ENCODE measurements around the gene NDUFS3.

DNA sequence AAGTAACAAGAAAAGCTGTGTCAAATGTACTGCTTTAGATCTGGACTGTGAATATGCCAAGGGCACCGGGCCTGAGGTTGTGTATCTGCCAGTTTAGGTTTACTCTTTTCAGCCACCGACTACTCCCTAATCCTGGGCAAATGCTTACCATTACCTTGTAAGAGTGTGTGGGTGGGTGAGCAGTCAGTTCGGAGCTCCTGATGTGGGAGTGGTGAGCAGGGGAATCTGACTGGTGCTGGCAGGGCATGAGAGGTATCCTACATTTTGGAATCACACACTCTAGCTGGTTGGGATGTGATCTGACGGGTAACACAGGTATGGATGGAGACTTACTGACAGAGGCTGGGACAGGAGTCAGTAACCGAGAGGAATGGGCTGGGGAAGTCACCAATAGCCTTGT is 5.0 kb downstream of the NDUFS3 start:
- TF ChIP-seq ZNF169 (tag by site-specific recombination; IDR thresholded peaks at IDR 0.05) (no peak), ZIC2 (tag by site-specific recombination; IDR thresholded peaks at IDR 0.05) (no peak), ZNF155 (tag by site-specific recombination; IDR thresholded peaks at IDR 0.05) (no peak), ZNF501 (tag by site-specific recombination; IDR thresholded peaks at IDR 0.05) (no peak), ZNF660 (tag by site-specific recombination; IDR thresholded peaks at IDR 0.05) (no peak), CTCF (tag by site-specific recombination; IDR thresholded peaks at IDR 0.05) (no peak), ZNF645 (tag by site-specific recombination; IDR thresholded peaks at IDR 0.05) (no peak), SCRT1 (tag by site-specific recombination; IDR thresholded peaks at IDR 0.05; ENCODE audit: borderline replicate concordance) (no peak), ZNF558 (tag by site-specific recombination; IDR thresholded peaks at IDR 0.05) (no peak), HOXA7 (CRISPR knock-in tag; IDR thresholded peaks at IDR 0.05; ENCODE audit: borderline replicate concordance) (no peak), ZNF776 (tag by site-specific recombination; IDR thresholded peaks at IDR 0.05; ENCODE audit: borderline replicate concordance) (no peak)
- TF ChIP-seq, protein P1, sequence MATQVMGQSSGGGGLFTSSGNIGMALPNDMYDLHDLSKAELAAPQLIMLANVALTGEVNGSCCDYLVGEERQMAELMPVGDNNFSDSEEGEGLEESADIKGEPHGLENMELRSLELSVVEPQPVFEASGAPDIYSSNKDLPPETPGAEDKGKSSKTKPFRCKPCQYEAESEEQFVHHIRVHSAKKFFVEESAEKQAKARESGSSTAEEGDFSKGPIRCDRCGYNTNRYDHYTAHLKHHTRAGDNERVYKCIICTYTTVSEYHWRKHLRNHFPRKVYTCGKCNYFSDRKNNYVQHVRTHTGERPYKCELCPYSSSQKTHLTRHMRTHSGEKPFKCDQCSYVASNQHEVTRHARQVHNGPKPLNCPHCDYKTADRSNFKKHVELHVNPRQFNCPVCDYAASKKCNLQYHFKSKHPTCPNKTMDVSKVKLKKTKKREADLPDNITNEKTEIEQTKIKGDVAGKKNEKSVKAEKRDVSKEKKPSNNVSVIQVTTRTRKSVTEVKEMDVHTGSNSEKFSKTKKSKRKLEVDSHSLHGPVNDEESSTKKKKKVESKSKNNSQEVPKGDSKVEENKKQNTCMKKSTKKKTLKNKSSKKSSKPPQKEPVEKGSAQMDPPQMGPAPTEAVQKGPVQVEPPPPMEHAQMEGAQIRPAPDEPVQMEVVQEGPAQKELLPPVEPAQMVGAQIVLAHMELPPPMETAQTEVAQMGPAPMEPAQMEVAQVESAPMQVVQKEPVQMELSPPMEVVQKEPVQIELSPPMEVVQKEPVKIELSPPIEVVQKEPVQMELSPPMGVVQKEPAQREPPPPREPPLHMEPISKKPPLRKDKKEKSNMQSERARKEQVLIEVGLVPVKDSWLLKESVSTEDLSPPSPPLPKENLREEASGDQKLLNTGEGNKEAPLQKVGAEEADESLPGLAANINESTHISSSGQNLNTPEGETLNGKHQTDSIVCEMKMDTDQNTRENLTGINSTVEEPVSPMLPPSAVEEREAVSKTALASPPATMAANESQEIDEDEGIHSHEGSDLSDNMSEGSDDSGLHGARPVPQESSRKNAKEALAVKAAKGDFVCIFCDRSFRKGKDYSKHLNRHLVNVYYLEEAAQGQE (tag by site-specific recombination; IDR thresholded peaks at IDR 0.05): no peak
- TF ChIP-seq, protein P2, sequence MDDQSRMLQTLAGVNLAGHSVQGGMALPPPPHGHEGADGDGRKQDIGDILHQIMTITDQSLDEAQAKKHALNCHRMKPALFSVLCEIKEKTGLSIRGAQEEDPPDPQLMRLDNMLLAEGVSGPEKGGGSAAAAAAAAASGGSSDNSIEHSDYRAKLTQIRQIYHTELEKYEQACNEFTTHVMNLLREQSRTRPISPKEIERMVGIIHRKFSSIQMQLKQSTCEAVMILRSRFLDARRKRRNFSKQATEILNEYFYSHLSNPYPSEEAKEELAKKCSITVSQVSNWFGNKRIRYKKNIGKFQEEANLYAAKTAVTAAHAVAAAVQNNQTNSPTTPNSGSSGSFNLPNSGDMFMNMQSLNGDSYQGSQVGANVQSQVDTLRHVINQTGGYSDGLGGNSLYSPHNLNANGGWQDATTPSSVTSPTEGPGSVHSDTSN (CRISPR knock-in tag; IDR thresholded peaks at IDR 0.05): no peak

Data from HEK293 (cell line).